Right ventricle myocardium superior (tissue), 1 donor: ENCODE results near the gene DSCAM. TPM values are rescaled to one million over a fixed set of nuclear protein-coding genes. Genes with fewer than 3 reads are reported as not detected.
"Not testable (repeated sequence)": the region's sequence is repeated elsewhere in the genome, so short reads cannot be mapped to it uniquely, and the experiment has no call there.

ENCODE experiments used
- ATAC-seq: fragments of 200-7000 bp; cut with Tn5 transposase; one replicate; pipeline ENCODE4 v1.9.1; 2020; ENCODE audit warnings: mild to moderate bottlenecking; ENCODE audit not compliant: poor library complexity
- DNase-seq: peaks from one replicate; pipeline ENCODE4 v3.0.0-alpha.2; 2020
- intact Hi-C: fragments of 100-400 bp; cut with DNase I; formaldehyde crosslinking; loops from one replicate; pipeline ENCODE4 v1.11.2; 2022
- total RNA-seq: library from RNA; stranded (reverse); fragmentation: NEBNext Ultra II Directional; extraction: Animal tissue kit (Norgen Biotek cat#: 25700); gene quantifications from one replicate; pipeline ENCODE4 v1.2.1, GENCODE V29; 2021
- donor health status: DM: no; HTN: yes; CAD: no; lungs with severe emphysema.

DSCAM gene
- total RNA-seq, 1 donor from 2014 or later, result not detected

DNA sequence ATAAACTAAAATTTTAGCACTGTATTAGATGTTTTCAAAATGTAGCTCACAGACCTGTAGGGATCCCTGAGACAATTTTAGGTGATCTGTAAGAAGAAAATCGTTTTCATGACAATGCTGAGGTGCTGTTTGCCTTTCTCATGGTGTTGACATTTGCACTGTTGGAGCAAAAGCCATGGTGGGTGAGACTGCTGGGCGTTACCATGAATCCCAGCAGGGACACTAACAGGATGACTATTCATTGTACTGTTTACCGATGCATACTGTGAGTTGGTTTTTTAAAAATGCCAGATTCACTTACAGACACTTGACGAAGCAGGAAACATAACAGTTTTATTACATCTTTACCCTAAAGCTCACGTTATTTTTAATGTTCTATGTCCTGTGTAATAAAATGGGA lies 511.3 kb downstream of the DSCAM start:
- DNase-seq, result no peak
- ATAC-seq, result no peak
- intact Hi-C loops, result no loop called here

DNA sequence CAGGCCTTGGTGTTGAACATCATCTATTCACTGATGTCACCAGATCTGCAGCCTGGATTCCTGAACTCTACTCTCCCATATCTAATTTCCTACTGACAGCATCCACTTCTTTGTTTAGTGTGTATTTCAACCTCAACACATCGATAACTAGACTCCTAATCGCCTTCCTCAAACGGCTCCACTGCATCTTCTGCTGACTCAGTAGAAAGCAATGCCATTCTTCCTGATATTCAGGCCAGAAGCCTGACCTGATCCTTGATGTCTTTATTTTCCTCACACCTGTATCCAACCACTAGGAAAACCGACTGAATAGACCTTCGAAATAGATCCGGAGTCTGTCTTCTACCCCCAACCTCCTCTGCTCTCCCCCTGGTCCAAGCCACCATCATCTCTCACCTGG lies 512.8 kb downstream of the DSCAM start:
- DNase-seq (no peak), ATAC-seq (no peak)
- intact Hi-C loops, result no loop called here

- DNase-seq (no peak), ATAC-seq (no peak)
- intact Hi-C loops, result no loop called here
Measured at GRCh38 chr21:40333731-40334130, 513.2 kb downstream of the DSCAM start.

DNA sequence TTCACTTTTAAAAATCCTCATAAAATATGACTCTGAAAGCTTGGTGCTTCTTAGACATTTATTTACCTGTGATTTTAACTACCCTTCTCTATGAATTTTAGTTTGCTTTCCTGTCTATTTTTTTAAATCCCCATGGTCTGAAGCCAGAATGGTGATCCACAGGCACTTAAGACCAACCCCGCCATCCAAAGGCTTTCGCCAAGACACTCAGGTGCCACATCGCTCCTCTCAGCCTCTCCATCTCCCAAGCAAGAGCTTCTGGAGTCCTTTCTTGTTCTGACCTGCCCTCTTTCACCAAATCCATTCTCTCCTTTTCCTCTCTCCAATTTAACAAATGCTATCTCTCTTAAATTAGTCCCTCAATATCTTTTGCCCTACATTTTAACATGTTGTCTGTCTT lies 515.2 kb downstream of the DSCAM start:
- intact Hi-C loops, result no loop called here
- DNase-seq, result no peak
- ATAC-seq, result no peak

GRCh38 chr21:40331172-40331571 lies 515.8 kb downstream of the DSCAM start:
- intact Hi-C loops, result no loop called here
- DNase-seq (no peak), ATAC-seq (peak; percentile 84)

GRCh38 chr21:40324389-40324788 lies 522.6 kb downstream of the DSCAM start:
- ATAC-seq (no peak), DNase-seq (no peak)
- intact Hi-C loops, result no loop called here

DNA sequence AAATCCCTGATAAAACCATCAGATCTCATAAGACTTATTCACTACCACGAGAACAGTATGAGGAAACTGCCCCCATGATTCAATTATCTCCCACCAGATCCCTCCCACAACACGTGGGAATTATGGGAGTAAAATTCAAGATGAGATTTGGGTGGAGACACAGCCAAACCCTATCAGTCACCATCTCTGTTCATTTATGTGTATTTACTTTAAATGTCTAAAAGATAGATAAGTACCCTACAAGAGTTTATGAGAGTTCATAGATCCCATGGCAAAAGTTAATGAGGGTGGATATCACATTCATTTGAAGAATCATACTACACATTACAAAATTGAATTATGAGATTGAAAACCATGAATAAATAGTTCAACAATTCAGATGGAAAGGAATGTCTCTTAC lies 526.2 kb downstream of the DSCAM start:
- DNase-seq, ATAC-seq, intact Hi-C loops: not testable (repeated sequence)

- no peak for ATAC-seq
- no peak for DNase-seq
- intact Hi-C loops, result no loop called here
Measured at GRCh38 chr21:40318371-40318770, 528.6 kb downstream of the DSCAM start.

DNA sequence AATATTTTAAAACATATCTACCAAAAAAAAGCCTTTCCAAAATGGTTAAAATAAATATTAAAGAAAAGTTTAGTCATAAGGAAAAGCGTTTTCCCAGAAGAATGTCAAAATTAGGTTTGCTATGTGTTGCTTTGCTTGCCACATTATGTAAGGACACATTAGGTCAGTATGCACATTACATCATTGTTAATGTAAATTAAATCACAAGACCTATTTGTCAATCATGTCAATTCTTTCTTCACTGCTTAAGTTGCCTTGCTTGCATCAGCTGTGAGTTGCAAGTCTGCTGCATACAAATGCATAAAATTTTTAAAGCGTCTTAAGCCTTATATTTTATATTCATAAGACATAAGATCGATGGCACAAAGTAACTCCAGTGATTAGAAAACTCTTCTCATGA lies 530.9 kb downstream of the DSCAM start:
- DNase-seq, result no peak
- intact Hi-C loops, result no loop called here
- no peak for ATAC-seq

DNA sequence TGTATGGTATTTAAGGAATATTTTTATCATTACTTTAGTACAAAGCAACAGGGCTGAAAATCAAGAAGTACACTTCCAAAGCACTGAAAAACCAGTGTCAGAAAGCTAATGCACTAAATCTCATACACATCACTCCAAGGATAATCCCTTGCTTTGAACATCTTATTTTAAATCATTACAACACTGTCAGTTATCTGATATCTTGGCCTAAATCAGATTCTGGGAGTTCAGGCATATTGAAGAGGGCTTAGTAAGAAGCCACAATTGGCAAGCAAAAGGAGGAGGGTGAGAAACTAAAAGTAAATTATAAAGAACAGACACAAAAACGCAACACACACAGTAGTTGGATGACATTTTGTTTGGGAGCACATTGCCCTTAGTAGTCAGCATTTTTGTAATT lies 531.3 kb downstream of the DSCAM start:
- no peak for ATAC-seq

DNA sequence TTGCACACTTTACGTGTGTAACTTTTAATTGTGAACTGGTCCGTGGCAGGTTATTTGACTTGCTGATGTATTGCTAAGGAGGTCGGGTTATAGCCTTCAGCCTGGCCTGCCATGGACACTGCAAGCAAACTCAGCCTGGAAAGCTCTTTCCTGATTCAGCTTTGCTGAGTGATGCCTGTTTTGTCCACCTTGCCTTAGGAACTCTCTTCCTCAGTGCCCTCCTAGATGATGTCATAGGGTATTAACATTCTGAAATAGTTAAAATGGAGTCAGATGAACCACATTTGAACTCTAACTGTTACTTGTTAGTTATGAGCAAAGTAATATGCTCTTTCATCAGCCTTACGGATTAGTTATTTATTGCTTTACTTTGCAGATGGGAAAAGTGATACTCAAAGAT lies 533.7 kb downstream of the DSCAM start:
- ATAC-seq (no peak), DNase-seq (no peak)
- intact Hi-C loops, result no loop called here

More for the DNA sequence above, 531.3 kb downstream of the DSCAM start:
- DNase-seq, result no peak
- intact Hi-C loops, result no loop called here

DNA sequence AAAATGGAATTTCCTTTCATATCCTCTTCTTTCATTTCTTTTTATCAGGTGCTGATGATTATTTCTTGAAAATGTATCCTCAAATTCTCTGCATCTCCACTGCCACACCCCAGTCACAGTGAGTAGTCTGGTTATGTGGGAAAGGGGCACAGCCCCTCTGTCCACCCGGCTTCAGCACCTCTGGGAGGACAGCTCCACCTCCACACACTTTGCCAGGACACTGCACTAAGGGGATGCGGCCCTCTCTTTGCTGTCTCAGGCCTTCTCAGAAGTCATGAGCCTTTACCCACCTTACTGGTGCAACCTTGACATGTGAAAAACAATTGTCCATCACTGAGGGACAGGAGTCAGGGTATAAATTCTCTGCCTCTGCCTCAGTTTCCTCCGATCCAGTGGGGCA lies 546.7 kb downstream of the DSCAM start:
- intact Hi-C loops, result no loop called here
- ATAC-seq, result no peak
- no peak for DNase-seq

DNA sequence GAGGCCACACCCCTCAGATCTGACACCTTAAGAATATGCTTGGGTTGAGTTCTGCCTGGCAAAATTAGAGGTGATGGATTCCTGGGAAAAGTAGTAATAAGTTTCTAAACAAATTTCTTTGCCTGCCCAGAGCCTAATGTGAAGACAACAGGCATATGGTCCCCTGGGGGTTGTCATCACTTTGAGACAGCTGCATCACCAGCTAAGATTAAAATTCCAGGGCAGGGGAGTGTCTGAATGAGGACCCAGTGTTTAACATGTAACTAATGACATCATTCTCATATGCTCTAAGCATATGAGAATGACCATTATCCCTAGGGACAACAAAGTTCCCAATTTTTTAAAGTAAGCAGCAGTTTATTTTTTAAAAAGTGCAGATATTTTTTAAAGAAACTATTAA lies 547.5 kb downstream of the DSCAM start:
- no peak for ATAC-seq
- intact Hi-C loops, result no loop called here

DNA sequence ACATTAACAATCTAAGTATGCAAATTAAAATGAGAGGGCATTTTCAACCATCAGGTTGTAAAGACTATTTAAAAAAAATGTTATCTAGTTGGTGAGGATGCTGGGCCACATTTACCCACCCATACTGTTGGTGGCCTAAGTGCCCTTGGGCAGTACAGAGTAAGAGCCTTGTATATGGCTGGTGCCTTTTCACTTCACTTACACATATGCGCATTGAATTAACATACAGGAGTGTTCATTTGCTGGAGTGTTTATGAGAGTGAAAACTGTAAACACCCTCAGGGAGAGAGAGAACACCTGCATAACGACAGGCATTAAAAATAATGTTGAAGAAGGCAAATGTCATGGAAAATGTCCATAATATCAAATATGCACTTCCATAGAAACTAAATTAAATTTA lies 552.6 kb downstream of the DSCAM start:
- ATAC-seq (no peak), DNase-seq (no peak)
- intact Hi-C loops, result no loop called here

More for the DNA sequence above, 547.5 kb downstream of the DSCAM start:
- DNase-seq, result no peak

- intact Hi-C loops, result no loop called here
- no peak for ATAC-seq
- DNase-seq, result no peak
Measured at GRCh38 chr21:40291560-40291959, 555.4 kb downstream of the DSCAM start.

DNA sequence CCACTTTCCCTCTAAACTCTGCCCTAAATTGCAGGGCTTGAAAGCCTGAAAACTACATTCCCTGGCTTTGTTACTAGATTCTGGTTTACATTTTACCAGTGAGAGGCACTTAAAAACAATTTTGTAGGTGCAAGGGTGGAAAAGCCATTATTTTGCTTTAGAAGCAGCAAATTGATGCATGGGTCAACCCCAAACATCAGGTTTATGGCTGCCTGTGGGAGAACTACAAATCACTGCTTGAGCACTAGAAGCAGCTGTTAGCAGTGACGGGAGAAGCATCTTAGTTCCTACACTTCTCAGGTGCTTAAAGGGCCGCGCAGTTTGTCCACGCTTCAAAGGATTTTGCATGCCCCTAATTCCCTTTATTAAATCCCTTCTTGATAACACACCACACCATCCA lies 562.5 kb downstream of the DSCAM start:
- no peak for ATAC-seq
- intact Hi-C loops, result no loop called here
- DNase-seq, result no peak

DNA sequence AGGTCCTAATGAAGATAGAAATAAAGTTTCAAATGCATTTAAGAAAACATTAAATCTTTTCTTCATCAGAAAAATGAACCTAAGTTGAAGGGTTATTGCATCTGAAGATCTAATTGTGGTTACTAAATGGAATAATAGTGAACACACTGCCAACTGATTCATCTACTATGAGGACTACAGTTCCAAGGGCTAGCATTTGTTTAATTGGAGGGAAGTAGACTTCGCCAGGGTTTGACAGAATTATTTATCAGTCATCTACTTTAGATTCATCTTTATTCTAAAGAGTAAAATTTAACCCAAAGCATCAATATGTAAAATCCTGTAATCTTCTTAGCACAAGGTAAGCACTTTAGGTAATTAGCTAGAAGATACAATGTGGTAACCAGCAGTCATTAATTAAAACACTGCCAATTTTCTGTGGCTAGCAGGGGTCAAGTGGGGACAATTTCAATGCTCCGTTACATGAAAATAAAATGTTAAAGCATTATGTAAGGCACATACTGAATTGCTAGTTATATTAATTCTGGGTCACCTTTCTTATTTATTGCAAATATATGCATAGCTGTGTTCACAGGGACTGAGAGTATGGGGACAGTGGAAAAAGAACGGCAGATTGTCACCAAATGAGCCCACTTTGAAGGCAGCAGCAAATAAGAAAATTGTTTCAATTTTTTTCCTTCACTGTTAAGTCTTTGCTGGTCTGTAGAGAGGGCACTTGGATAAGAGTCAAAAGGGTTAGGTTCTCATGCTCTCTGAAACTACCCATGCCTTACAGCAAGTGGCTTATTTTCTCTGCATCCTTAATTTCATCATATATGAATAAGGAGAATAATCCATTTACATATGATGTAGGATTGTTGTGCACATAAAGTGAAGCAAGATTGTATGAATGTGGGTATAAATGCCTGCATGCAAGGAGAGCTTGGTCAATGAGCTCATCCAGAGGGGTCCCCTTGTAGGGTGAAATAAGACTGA lies 563.8 kb downstream of the DSCAM start:
- intact Hi-C loops, result no loop called here
- no peak for ATAC-seq
- DNase-seq, result no peak

GRCh38 chr21:40278345-40278744 lies 568.6 kb downstream of the DSCAM start:
- no peak for DNase-seq
- no peak for ATAC-seq
- intact Hi-C loops, result no loop called here

- ATAC-seq (no peak), DNase-seq (no peak)
- intact Hi-C loops, result no loop called here
Measured at GRCh38 chr21:40276001-40276400, 571.0 kb downstream of the DSCAM start.

- DNase-seq (no peak), ATAC-seq (peak; percentile 59)
- intact Hi-C loops, result no loop called here
Measured at GRCh38 chr21:40272037-40272436, 574.9 kb downstream of the DSCAM start.

GRCh38 chr21:40271164-40271563 lies 575.8 kb downstream of the DSCAM start:
- DNase-seq (no peak), ATAC-seq (peak; percentile 34)
- intact Hi-C loops, result no loop called here
